HEK293 (cell line): ENCODE measurements around the gene NXN.

Experiments
- FEZF1 ChIP-seq: fragments of 450-650 bp; formaldehyde crosslinking; IDR thresholded peaks from 2 replicates; pipeline ENCODE4 v1.5.1; 2016; ENCODE audit warnings: missing biosample characterization, missing genetic modification characterization
- GFI1B ChIP-seq: fragments of 450-650 bp; formaldehyde crosslinking; IDR thresholded peaks from 2 replicates; pipeline ENCODE4 v1.5.1; 2016; ENCODE audit warnings: missing biosample characterization, missing genetic modification characterization
- GLI4 ChIP-seq: fragments of 450-650 bp; formaldehyde crosslinking; IDR thresholded peaks from 2 replicates; pipeline ENCODE4 v1.5.1; 2016; ENCODE audit warnings: missing biosample characterization, missing genetic modification characterization
- HIC1 ChIP-seq: fragments of 450-650 bp; formaldehyde crosslinking; IDR thresholded peaks from 2 replicates; pipeline ENCODE4 v1.5.1; 2016; ENCODE audit warnings: missing biosample characterization, missing genetic modification characterization
- KLF17 ChIP-seq: fragments of 450-650 bp; formaldehyde crosslinking; IDR thresholded peaks from 2 replicates; pipeline ENCODE4 v1.5.1; 2016; ENCODE audit warnings: missing biosample characterization, missing genetic modification characterization
- MEIS1 ChIP-seq: sonication (generic); formaldehyde crosslinking; IDR thresholded peaks from 2 replicates; pipeline ENCODE4 v1.8.1; 2022; ENCODE audit warnings: missing genetic modification reagents, mild to moderate bottlenecking, borderline replicate concordance
- TRIM28 ChIP-seq: IDR thresholded peaks from 2 replicates; pipeline ENCODE4 v1.6.1; 2011; ENCODE audit warnings: low read length, control low read depth, borderline replicate concordance
- YY1 ChIP-seq: fragments of 450-650 bp; formaldehyde crosslinking; IDR thresholded peaks from 2 replicates; pipeline ENCODE4 v1.5.1; 2018; ENCODE audit warnings: missing biosample characterization, missing genetic modification characterization
- ZBTB8A ChIP-seq: fragments of 450-650 bp; formaldehyde crosslinking; IDR thresholded peaks from 2 replicates; pipeline ENCODE4 v1.5.1; 2016; ENCODE audit warnings: missing biosample characterization, missing genetic modification characterization
- ZFHX2 ChIP-seq: fragments of 450-650 bp; formaldehyde crosslinking; conservative IDR thresholded peaks from 2 replicates; pipeline ENCODE4 v1.5.1; 2016; ENCODE audit warnings: missing biosample characterization, missing genetic modification characterization
- ZFP37 ChIP-seq: fragments of 450-650 bp; formaldehyde crosslinking; IDR thresholded peaks from 2 replicates; pipeline ENCODE4 v1.5.1; 2016; ENCODE audit warnings: missing biosample characterization, missing genetic modification characterization
- ZFP41 ChIP-seq: fragments of 450-650 bp; formaldehyde crosslinking; IDR thresholded peaks from 2 replicates; pipeline ENCODE4 v1.5.1; 2016; ENCODE audit warnings: missing biosample characterization, missing genetic modification characterization, borderline replicate concordance
- ZFP69B ChIP-seq: fragments of 450-650 bp; formaldehyde crosslinking; IDR thresholded peaks from 2 replicates; pipeline ENCODE4 v1.5.1; 2016; ENCODE audit warnings: missing biosample characterization, missing genetic modification characterization
- ZNF202 ChIP-seq: fragments of 450-650 bp; formaldehyde crosslinking; IDR thresholded peaks from 2 replicates; pipeline ENCODE4 v1.5.1; 2016; ENCODE audit warnings: missing biosample characterization, missing genetic modification characterization, borderline replicate concordance
- ZNF221 ChIP-seq: fragments of 450-650 bp; formaldehyde crosslinking; IDR thresholded peaks from 2 replicates; pipeline ENCODE4 v1.5.1; 2017; ENCODE audit warnings: missing biosample characterization, missing genetic modification characterization, borderline replicate concordance
- ZNF280D ChIP-seq: fragments of 450-650 bp; formaldehyde crosslinking; IDR thresholded peaks from 2 replicates; pipeline ENCODE4 v1.5.1; 2016; ENCODE audit warnings: missing biosample characterization, missing genetic modification characterization
- ZNF292 ChIP-seq: fragments of 450-650 bp; formaldehyde crosslinking; IDR thresholded peaks from 2 replicates; pipeline ENCODE4 v1.5.1; 2016; ENCODE audit warnings: low read depth, missing biosample characterization, missing genetic modification characterization, borderline replicate concordance
- ZNF404 ChIP-seq: fragments of 450-650 bp; formaldehyde crosslinking; IDR thresholded peaks from 2 replicates; pipeline ENCODE4 v1.5.1; 2017; ENCODE audit warnings: missing biosample characterization, missing genetic modification characterization
- ZNF426 ChIP-seq: fragments of 450-650 bp; formaldehyde crosslinking; IDR thresholded peaks from 2 replicates; pipeline ENCODE4 v1.5.1; 2017; ENCODE audit warnings: missing biosample characterization, missing genetic modification characterization, mild to moderate bottlenecking, inconsistent platforms, moderate library complexity
- ZNF473 ChIP-seq: fragments of 450-650 bp; formaldehyde crosslinking; IDR thresholded peaks from 2 replicates; pipeline ENCODE4 v1.5.1; 2017; ENCODE audit warnings: missing biosample characterization, missing genetic modification characterization
- ZNF501 ChIP-seq: fragments of 450-650 bp; formaldehyde crosslinking; IDR thresholded peaks from 2 replicates; pipeline ENCODE4 v1.5.1; 2016; ENCODE audit warnings: missing biosample characterization, missing genetic modification characterization
- ZNF521 ChIP-seq: fragments of 450-650 bp; formaldehyde crosslinking; IDR thresholded peaks from 2 replicates; pipeline ENCODE4 v1.5.1; 2017; ENCODE audit warnings: missing biosample characterization, mild to moderate bottlenecking, missing genetic modification characterization
- ZNF692 ChIP-seq: fragments of 450-650 bp; formaldehyde crosslinking; IDR thresholded peaks from 2 replicates; pipeline ENCODE4 v1.5.1; 2016; ENCODE audit warnings: missing biosample characterization, missing genetic modification characterization
- ZNF704 ChIP-seq: fragments of 450-650 bp; formaldehyde crosslinking; IDR thresholded peaks from 2 replicates; pipeline ENCODE4 v1.5.1; 2016; ENCODE audit warnings: missing biosample characterization, missing genetic modification characterization
- ZNF776 ChIP-seq: fragments of 450-650 bp; formaldehyde crosslinking; IDR thresholded peaks from 2 replicates; pipeline ENCODE4 v1.5.0; 2017; ENCODE audit warnings: missing biosample characterization, missing genetic modification characterization, borderline replicate concordance
- ZNF837 ChIP-seq: fragments of 450-650 bp; formaldehyde crosslinking; IDR thresholded peaks from 2 replicates; pipeline ENCODE4 v1.5.1; 2016; ENCODE audit warnings: missing biosample characterization, missing genetic modification characterization
- TF ChIP-seq, protein P1 (sequence below): fragments of 450-650 bp; formaldehyde crosslinking; IDR thresholded peaks from 2 replicates; pipeline ENCODE4 v1.5.1; 2017; ENCODE audit warnings: missing biosample characterization, missing genetic modification characterization

Gene NXN

GRCh38 chr17:933312-934073 is 46.1 kb downstream of the NXN start (continued):
- TF ChIP-seq, protein P1, sequence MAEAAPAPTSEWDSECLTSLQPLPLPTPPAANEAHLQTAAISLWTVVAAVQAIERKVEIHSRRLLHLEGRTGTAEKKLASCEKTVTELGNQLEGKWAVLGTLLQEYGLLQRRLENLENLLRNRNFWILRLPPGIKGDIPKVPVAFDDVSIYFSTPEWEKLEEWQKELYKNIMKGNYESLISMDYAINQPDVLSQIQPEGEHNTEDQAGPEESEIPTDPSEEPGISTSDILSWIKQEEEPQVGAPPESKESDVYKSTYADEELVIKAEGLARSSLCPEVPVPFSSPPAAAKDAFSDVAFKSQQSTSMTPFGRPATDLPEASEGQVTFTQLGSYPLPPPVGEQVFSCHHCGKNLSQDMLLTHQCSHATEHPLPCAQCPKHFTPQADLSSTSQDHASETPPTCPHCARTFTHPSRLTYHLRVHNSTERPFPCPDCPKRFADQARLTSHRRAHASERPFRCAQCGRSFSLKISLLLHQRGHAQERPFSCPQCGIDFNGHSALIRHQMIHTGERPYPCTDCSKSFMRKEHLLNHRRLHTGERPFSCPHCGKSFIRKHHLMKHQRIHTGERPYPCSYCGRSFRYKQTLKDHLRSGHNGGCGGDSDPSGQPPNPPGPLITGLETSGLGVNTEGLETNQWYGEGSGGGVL (tag by site-specific recombination) = peak; percentile 83
- no peak for TF ChIP-seq YY1 (tag by site-specific recombination)
- no peak for TF ChIP-seq ZNF704
- no peak; the same call in 1 of the 2 replicates for TF ChIP-seq TRIM28
- TF ChIP-seq ZFP37 = 0 out of 2 replicates have a peak, but pooled peaks have one; percentile 17
- no peak for TF ChIP-seq ZBTB8A
- TF ChIP-seq ZNF221 (tag by site-specific recombination) = no peak
- TF ChIP-seq ZFP69B (tag by site-specific recombination) = peak; percentile 83
- no peak for TF ChIP-seq ZNF837
- no peak for TF ChIP-seq ZNF473 (tag by site-specific recombination)
- peak; percentile 87 for TF ChIP-seq HIC1 (tag by site-specific recombination)
- no peak for TF ChIP-seq ZNF776
- peak; percentile 97 for TF ChIP-seq FEZF1 (tag by site-specific recombination)
- 0 out of 2 replicates have a peak, but pooled peaks have one; percentile 42 for TF ChIP-seq ZNF501 (tag by site-specific recombination)
- no peak for TF ChIP-seq ZNF404
- TF ChIP-seq ZNF202 = no peak
- TF ChIP-seq ZFP41 = no peak
- TF ChIP-seq ZNF280D (tag by site-specific recombination) = peak; percentile 56; the same call in 1 of the 2 replicates
- no peak for TF ChIP-seq ZNF426 (tag by site-specific recombination)
- TF ChIP-seq MEIS1 (CRISPR knock-in tag) = no peak
- TF ChIP-seq GLI4 (tag by site-specific recombination) = no peak
- TF ChIP-seq ZFHX2 (tag by site-specific recombination) = peak; percentile 98
- no peak for TF ChIP-seq ZNF521 (tag by site-specific recombination)
- peak; percentile 82 for TF ChIP-seq ZNF692
- no peak for TF ChIP-seq ZNF292
- TF ChIP-seq KLF17 = peak; percentile 73
- no peak for TF ChIP-seq GFI1B (tag by site-specific recombination)
